Epithelial cell of proximal tubule (primary cell): ENCODE measurements around the gene ZBTB17. TPM values are rescaled to one million over a fixed set of nuclear protein-coding genes. Genes with fewer than 3 reads are reported as not detected.

Source experiments
- DNase-seq: peaks from one replicate; pipeline ENCODE4 v3.0.0-alpha.2; 2011; ENCODE audit warnings: low read depth
- H3K4me3 ChIP-seq: 2 replicates; pipeline ENCODE4 v1.5.1; 2011; ENCODE audit warnings: low read depth, mild to moderate bottlenecking, low read length
- total RNA-seq: library from RNA; depleted of rRNA; stranded (reverse); fragments of >200 nt; gene quantifications from 2 replicates; pipeline ENCODE4 v1.2.3, GENCODE V29; 2015
- TF ChIP-seq, protein P1 (sequence below): conservative IDR thresholded peaks from 2 replicates; pipeline ENCODE4 v1.5.1; 2012; ENCODE audit warnings: low read depth, mild to moderate bottlenecking, low read length

Gene ZBTB17
- total RNA-seq, 1 donor from 2014 or later: 22.5 TPM

DNA sequence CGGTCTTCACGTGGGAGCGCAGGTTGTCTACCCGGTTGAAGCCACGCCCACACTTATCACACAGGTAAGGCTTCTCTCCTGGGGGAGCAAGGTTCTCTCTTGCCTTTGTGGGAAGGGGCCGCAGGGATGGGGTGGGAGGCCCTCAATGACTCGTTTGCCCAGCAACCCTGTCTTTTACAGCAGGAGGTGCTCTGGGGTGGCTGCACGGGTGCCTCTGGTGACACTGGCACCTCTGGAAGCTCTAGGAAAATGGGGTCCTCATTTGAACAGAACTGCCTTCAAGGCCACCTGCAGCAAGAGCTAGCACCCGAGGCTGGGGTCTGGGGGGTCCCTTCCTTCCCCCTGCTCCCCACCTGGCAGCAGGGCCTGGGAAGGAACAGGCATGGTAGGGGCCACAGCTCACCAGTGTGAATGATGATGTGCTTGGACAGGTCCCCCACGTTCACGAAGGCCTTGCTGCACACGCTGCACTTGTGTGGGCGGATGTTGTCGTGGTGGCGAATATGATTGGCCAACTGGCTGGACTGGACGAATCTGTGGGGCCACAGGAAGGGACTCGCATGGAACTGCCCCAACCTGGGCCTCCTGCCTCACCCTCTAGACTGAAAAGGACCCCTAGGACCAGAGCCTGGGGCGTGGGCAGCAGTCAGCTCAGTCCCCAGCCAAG is 33.1 kb downstream of the ZBTB17 start:
- no peak overlapping the region for H3K4me3 ChIP-seq
- DNase-seq: no peak
- TF ChIP-seq, protein P1, sequence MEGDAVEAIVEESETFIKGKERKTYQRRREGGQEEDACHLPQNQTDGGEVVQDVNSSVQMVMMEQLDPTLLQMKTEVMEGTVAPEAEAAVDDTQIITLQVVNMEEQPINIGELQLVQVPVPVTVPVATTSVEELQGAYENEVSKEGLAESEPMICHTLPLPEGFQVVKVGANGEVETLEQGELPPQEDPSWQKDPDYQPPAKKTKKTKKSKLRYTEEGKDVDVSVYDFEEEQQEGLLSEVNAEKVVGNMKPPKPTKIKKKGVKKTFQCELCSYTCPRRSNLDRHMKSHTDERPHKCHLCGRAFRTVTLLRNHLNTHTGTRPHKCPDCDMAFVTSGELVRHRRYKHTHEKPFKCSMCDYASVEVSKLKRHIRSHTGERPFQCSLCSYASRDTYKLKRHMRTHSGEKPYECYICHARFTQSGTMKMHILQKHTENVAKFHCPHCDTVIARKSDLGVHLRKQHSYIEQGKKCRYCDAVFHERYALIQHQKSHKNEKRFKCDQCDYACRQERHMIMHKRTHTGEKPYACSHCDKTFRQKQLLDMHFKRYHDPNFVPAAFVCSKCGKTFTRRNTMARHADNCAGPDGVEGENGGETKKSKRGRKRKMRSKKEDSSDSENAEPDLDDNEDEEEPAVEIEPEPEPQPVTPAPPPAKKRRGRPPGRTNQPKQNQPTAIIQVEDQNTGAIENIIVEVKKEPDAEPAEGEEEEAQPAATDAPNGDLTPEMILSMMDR: no peak

DNA sequence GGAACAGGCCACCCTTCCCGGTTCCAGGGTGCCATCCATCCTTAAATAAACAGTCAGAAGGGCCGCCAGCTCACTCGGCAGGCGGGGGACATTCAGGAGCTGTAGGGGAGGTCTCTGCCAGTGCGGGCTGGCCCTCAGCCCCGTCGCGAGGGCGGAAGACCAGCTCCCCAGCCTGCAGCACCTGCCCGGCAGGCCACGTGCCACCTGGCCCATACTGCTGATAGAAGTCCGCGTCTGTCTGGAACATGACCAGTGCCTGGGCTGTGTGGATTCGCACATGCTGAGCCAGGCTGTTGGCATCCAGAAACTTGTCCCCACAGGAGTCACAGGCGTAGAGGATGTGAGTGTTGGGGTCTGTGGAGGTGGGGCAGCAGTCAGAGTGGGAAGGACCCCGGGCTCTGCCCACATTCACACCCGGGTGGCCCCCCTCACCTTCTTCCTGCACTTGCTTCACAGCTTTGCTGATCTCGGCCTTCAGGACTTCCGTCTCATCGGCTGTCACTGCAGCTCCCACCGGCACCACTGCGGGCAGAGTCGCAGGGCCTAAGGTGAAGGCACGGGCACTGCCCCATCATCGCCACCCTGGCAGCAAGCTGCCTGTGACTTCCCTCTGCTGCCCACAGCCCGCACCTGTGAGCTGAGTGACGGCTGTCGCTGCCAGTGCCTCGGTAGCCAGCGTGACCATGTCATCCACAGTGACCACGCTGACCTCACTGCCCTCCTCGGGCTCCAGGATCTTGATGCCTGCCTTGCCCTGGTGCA is 33.8 kb downstream of the ZBTB17 start:
- DNase-seq: no peak
- TF ChIP-seq, protein P1: no peak

DNA sequence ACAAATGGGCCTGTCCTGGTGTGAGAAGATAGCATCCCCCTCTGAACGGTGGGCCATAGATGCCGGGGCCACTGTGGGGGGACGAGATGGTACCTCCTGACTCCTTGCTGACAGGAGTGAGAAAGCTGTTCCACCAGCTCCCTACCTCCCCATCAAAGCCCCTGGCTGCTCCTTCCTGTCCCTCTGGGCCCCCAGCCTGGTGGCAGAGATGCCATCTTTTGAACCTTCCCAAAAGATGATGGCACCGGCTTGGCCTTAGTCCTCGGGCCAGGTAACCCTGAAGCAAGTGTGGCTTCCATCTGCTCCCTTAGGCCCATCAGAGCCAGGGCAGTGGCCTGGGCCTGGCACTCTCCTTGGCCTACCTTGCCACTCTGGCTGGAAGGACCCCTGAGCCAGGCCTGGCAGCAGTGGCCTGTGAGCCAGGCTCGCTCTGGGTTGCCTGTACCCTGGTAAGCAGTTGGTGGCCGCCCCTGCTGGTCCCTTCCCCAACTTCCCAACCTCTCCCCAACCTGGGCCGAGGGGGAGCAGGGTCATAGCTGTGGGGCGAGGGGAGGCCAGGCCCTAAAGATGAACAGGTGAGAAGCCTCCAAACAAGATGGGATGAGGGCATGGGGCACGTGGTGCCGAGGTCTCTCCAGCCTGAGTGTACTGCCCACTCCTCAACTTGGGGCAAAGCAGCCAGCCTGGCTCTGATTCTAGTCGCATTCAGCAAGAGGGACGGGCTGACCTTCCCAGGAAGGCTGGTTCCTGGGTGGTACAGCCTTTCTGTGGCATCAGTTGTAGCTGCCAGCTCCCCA is 34.7 kb downstream of the ZBTB17 start:
- no peak for DNase-seq
- no peak overlapping the region for H3K4me3 ChIP-seq
- TF ChIP-seq, protein P1: no peak

More for the DNA sequence above, 33.8 kb downstream of the ZBTB17 start:
- no peak overlapping the region for H3K4me3 ChIP-seq

DNA sequence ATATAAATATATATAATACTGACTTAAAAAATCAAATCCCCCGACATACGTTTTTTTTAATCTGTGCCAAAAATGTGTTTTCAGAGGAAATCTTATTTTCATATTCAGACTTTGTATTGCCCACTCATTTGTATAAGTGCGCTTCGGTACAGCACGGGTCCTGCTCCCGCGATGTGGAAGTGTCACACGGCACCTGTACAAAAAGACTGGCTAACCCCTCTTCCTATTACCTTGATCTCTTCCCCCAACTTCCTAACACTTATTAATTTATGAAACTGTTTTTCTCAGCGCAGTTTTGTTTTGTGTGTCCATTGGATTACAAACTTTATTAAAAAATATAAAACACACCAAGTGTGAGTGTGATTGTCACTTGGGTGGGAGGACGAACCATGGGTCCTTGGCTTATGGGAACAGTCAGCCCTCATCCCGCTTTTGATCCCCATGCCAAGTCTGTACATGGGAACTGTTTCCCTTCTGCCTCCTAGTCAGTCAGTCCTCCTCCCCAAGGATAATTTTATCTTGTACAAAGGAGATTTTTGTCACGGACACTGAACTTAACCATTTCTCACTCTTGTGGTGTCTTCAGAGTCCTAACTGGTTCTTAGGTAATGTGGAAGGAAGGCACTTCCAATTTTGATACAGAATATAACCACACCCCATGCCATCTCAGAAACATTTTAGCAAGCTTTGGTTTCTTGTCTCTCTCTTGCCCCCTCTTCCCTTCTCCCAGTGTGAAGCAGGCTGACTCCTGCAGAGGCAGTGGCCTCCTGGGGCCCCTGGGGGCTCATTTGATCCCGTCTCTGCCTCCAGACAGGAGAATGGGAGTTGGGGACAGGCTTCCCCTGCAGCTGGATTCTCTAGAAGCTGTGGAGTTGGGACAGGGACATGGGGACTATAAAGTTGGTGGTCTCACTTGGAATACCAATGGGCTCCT is 35.5 kb downstream of the ZBTB17 start:
- DNase-seq: no peak
- TF ChIP-seq, protein P1: no peak
- no peak overlapping the region for H3K4me3 ChIP-seq

- H3K4me3 ChIP-seq: no peak overlapping the region
- DNase-seq: no peak
- TF ChIP-seq, protein P1: no peak
Observed at GRCh38 chr1:15939181-15940109, 36.5 kb downstream of the ZBTB17 start.
